Mesodermal cell (in vitro differentiated cells): Measurements from ENCODE around the gene NAPB. TPM values are rescaled to one million over a fixed set of nuclear protein-coding genes. Genes with fewer than 3 reads are reported as not detected.
"Not testable (repeated sequence)": the region's sequence is repeated elsewhere in the genome, so short reads cannot be mapped to it uniquely, and the experiment has no call there.

Experiments used
- H3K27ac ChIP-seq: 2 replicates; pipeline ENCODE4 v1.7.0; 2013; ENCODE audit warnings: mild to moderate bottlenecking, low read depth, low read length, moderate library complexity; ENCODE audit not compliant: severe bottlenecking
- H3K36me3 ChIP-seq: 2 replicates; pipeline ENCODE4 v1.7.1; 2013; ENCODE audit warnings: mild to moderate bottlenecking, low read length, moderate library complexity; ENCODE audit not compliant: control insufficient read depth, insufficient read depth
- H3K4me1 ChIP-seq: one replicate; pipeline ENCODE4 v1.7.1; 2013; ENCODE audit warnings: mild to moderate bottlenecking, low read length; ENCODE audit not compliant: insufficient read depth, control insufficient read depth, poor library complexity, severe bottlenecking
- H3K4me3 ChIP-seq: 2 replicates; pipeline ENCODE4 v1.7.0; 2013; ENCODE audit warnings: low read length, control low read depth, mild to moderate bottlenecking; ENCODE audit not compliant: insufficient read depth, poor library complexity, severe bottlenecking; ENCODE audit errors: extremely low read depth
- H3K9me3 ChIP-seq: 2 replicates; pipeline ENCODE4 v1.7.1; 2013; ENCODE audit warnings: mild to moderate bottlenecking, low read length, moderate library complexity; ENCODE audit not compliant: control insufficient read depth
- WGBS, 2 experiments: methylation state at CpG; one replicate each; pipeline ENCODE4 v1.1.5; 2013; ENCODE audit warnings: missing lambda C conversion rate in 2 of 2; ENCODE audit not compliant: insufficient coverage in 2 of 2; 5-methylcytosine and 5-hydroxymethylcytosine counted together
- polyA plus RNA-seq, 2 experiments: library from polyadenylated mRNA; stranded (reverse); fragments of 50-300 nt; gene quantifications; one replicate each; pipeline ENCODE4 v1.2.3, GENCODE V29; 2013

NAPB gene
- polyA plus RNA-seq (2013, experiment 1 of 2): 10.4 TPM
- polyA plus RNA-seq (2013, experiment 2 of 2): 11.2 TPM

- Histone ChIP-seq H3K9me3 (no peaks in the 10 kb centered on the region), H3K36me3 (peaks cover 4% of the 10 kb centered on the region), H3K4me1 (no peaks in the 10 kb centered on the region), H3K27ac (peak within 1 kb of the TSS; percentile 20), H3K4me3 (peak within 1 kb of the TSS; percentile 96)
- 1% methylated on average over 43 to 47 of the region's 64 CpGs for WGBS, 2 experiments
Observed at GRCh38 chr20:23420943-23421931, at the start of gene NAPB. Gene NAPB, minus strand, starts transcription at chr20:23421488. Its CDS starts 86 bp downstream, at chr20:23421402.

GRCh38 chr20:23466961-23467360, 45.7 kb upstream of the NAPB start:
- H3K4me1 ChIP-seq, H3K4me3 ChIP-seq, H3K27ac ChIP-seq, H3K36me3 ChIP-seq: not testable (repeated sequence)
- H3K9me3 ChIP-seq: peaks cover 13% of the 10 kb centered on the region
- no CpG with 5 or more reads among the region's 3 CpGs for WGBS, 2 experiments

GRCh38 chr20:23461180-23461579, 39.9 kb upstream of the NAPB start:
- Histone ChIP-seq H3K9me3 (peaks cover 16% of the 10 kb centered on the region), H3K4me1 (peaks cover 2% of the 10 kb centered on the region), H3K36me3 (no peaks in the 10 kb centered on the region), H3K27ac (no peak overlapping the region), H3K4me3 (no peak overlapping the region)
- no CpG with 5 or more reads among the region's 1 CpG for WGBS, 2 experiments

GRCh38 chr20:23459461-23460150, 38.3 kb upstream of the NAPB start:
- Histone ChIP-seq H3K36me3 (no peaks in the 10 kb centered on the region), H3K4me3 (no peak overlapping the region), H3K4me1 (peaks cover 2% of the 10 kb centered on the region), H3K27ac (no peak overlapping the region), H3K9me3 (peaks cover 15% of the 10 kb centered on the region)
- 74 to 75% methylated on average over 3 of the region's 3 CpGs for WGBS, 2 experiments

GRCh38 chr20:23456873-23457272, 35.6 kb upstream of the NAPB start:
- Histone ChIP-seq H3K27ac (no peak overlapping the region), H3K4me3 (no peak overlapping the region), H3K4me1 (peaks cover 2% of the 10 kb centered on the region), H3K9me3 (peaks cover 7% of the 10 kb centered on the region), H3K36me3 (no peaks in the 10 kb centered on the region)
- WGBS, 2 experiments: 84 to 96% methylated on average over 3 to 5 of the region's 7 CpGs

- 89 to 90% methylated on average over 2 to 3 of the region's 3 CpGs for whole genome bisulfite sequencing, 2 experiments
- peaks cover 2% of the 10 kb centered on the region for H3K4me1 ChIP-seq
Observed at GRCh38 chr20:23456409-23456808, 35.1 kb upstream of the NAPB start.

GRCh38 chr20:23455639-23456038, 34.4 kb upstream of the NAPB start:
- Histone ChIP-seq H3K4me3 (no peak overlapping the region), H3K27ac (no peak overlapping the region), H3K36me3 (no peaks in the 10 kb centered on the region), H3K9me3 (peaks cover 7% of the 10 kb centered on the region), H3K4me1 (peaks cover 2% of the 10 kb centered on the region)
- WGBS, 2 experiments: 83 to 98% methylated on average over 4 to 7 of the region's 7 CpGs

More at GRCh38 chr20:23456409-23456808, 35.1 kb upstream of the NAPB start:
- peaks cover 7% of the 10 kb centered on the region for H3K9me3 ChIP-seq
- H3K27ac ChIP-seq: no peak overlapping the region
- no peaks in the 10 kb centered on the region for H3K36me3 ChIP-seq
- no peak overlapping the region for H3K4me3 ChIP-seq

GRCh38 chr20:23454816-23455215, 33.5 kb upstream of the NAPB start:
- peaks cover 2% of the 10 kb centered on the region for H3K4me1 ChIP-seq
- H3K27ac ChIP-seq: no peak overlapping the region
- H3K9me3 ChIP-seq: peaks cover 7% of the 10 kb centered on the region
- no peak overlapping the region for H3K4me3 ChIP-seq
- H3K36me3 ChIP-seq: no peaks in the 10 kb centered on the region
- 100% methylated on average over 1 of the region's 1 CpG; no CpG with 5 or more reads in 1 of the 2 experiments for WGBS, 2 experiments

GRCh38 chr20:23453549-23454543, 32.6 kb upstream of the NAPB start:
- WGBS, 2 experiments: 92% methylated on average over 9 to 15 of the region's 15 CpGs
- H3K36me3 ChIP-seq: no peaks in the 10 kb centered on the region
- H3K4me3 ChIP-seq: no peak overlapping the region
- peaks cover 2% of the 10 kb centered on the region for H3K4me1 ChIP-seq
- H3K27ac ChIP-seq: no peak overlapping the region
- peaks cover 7% of the 10 kb centered on the region for H3K9me3 ChIP-seq

- WGBS, 2 experiments: 56 to 66% methylated on average over 4 of the region's 4 CpGs
- H3K27ac ChIP-seq: no peak within 1 kb of the TSS
Observed at GRCh38 chr20:23452776-23453175, 31.5 kb upstream of the NAPB start, which contains the start of gene CST11. Gene CST11, minus strand, starts transcription at chr20:23452876. Its CDS starts 65 bp downstream, at chr20:23452811.

More at GRCh38 chr20:23452776-23453175, 31.5 kb upstream of the NAPB start, which contains the start of gene CST11:
- Histone ChIP-seq H3K4me1 (peaks cover 2% of the 10 kb centered on the region), H3K36me3 (no peaks in the 10 kb centered on the region), H3K4me3 (no peak within 1 kb of the TSS), H3K9me3 (peaks cover 7% of the 10 kb centered on the region)
